Trophoblast cell (in vitro differentiated cells and primary cell): ENCODE measurements around the gene SPDYE5.
"Not testable (repeated sequence)": the region's sequence is repeated elsewhere in the genome, so short reads cannot be mapped to it uniquely, and the experiment has no call there.

Experiments
- DNase-seq, 2 donors: peaks; one replicate each; pipeline ENCODE4 v3.0.0-alpha.2; 2016
- H2AFZ ChIP-seq: 2 replicates; pipeline ENCODE4 v1.6.1; 2013; ENCODE audit warnings: low read length, moderate library complexity, mild to moderate bottlenecking; ENCODE audit not compliant: insufficient read depth, poor library complexity
- H2AK5ac ChIP-seq: 2 replicates; pipeline ENCODE4 v1.6.1; 2013; ENCODE audit warnings: mild to moderate bottlenecking, low read length
- H2BK120ac ChIP-seq: 2 replicates; pipeline ENCODE4 v1.6.1; 2013; ENCODE audit warnings: low read length, mild to moderate bottlenecking, moderate library complexity; ENCODE audit not compliant: insufficient read depth, poor library complexity
- H2BK12ac ChIP-seq: 2 replicates; pipeline ENCODE4 v1.6.1; 2013; ENCODE audit warnings: mild to moderate bottlenecking, low read length, moderate library complexity
- H2BK5ac ChIP-seq: 2 replicates; pipeline ENCODE4 v1.6.1; 2013; ENCODE audit warnings: low read length, low read depth, moderate library complexity, mild to moderate bottlenecking; ENCODE audit not compliant: poor library complexity
- H3K14ac ChIP-seq: 2 replicates; pipeline ENCODE4 v1.6.1; 2013; ENCODE audit warnings: mild to moderate bottlenecking, low read length
- H3K18ac ChIP-seq: 2 replicates; pipeline ENCODE4 v1.6.1; 2013; ENCODE audit warnings: mild to moderate bottlenecking, low read length
- H3K23ac ChIP-seq: 2 replicates; pipeline ENCODE4 v1.6.1; 2013; ENCODE audit warnings: low read length
- H3K27ac ChIP-seq: 2 replicates; pipeline ENCODE4 v1.5.1; 2013; ENCODE audit warnings: low read depth, mild to moderate bottlenecking, inconsistent platforms, low read length, moderate library complexity
- H3K27me3 ChIP-seq: 2 replicates; pipeline ENCODE4 v1.6.1; 2013; ENCODE audit warnings: inconsistent platforms, mild to moderate bottlenecking, low read length, moderate library complexity; ENCODE audit not compliant: insufficient read depth
- H3K36me3 ChIP-seq, 2 experiments: 1 replicate in 1 of 2; 2 replicates in 1 of 2; pipeline ENCODE4 v1.6.1; 2013; ENCODE audit warnings: low read length in 2 of 2, mild to moderate bottlenecking in 2 of 2, moderate library complexity in 1 of 2; ENCODE audit not compliant: insufficient read depth in 2 of 2, control insufficient read depth in 1 of 2
- H3K4ac ChIP-seq: 2 replicates; pipeline ENCODE4 v1.6.1; 2013; ENCODE audit warnings: low read depth, mild to moderate bottlenecking, low read length, moderate library complexity
- H3K4me1 ChIP-seq, 2 experiments: 1 replicate in 1 of 2; 2 replicates in 1 of 2; pipeline ENCODE4 v1.6.1; 2013; ENCODE audit warnings: low read length in 2 of 2, mild to moderate bottlenecking in 2 of 2, moderate library complexity in 1 of 2; ENCODE audit not compliant: insufficient read depth in 2 of 2, control insufficient read depth in 1 of 2
- H3K4me2 ChIP-seq: 2 replicates; pipeline ENCODE4 v1.6.1; 2013; ENCODE audit warnings: inconsistent platforms, mild to moderate bottlenecking, low read length, moderate library complexity
- H3K4me3 ChIP-seq: 2 replicates; pipeline ENCODE4 v1.5.1; 2013; ENCODE audit warnings: mild to moderate bottlenecking, low read depth, low read length, inconsistent platforms
- H3K79me1 ChIP-seq: one replicate; pipeline ENCODE4 v1.6.1; 2013; ENCODE audit warnings: low read length
- H3K79me2 ChIP-seq: 2 replicates; pipeline ENCODE4 v1.6.1; 2013; ENCODE audit warnings: low read length, mild to moderate bottlenecking; ENCODE audit not compliant: control insufficient read depth, insufficient read depth, poor library complexity
- H3K9ac ChIP-seq: 2 replicates; pipeline ENCODE4 v1.6.1; 2013; ENCODE audit warnings: mild to moderate bottlenecking, low read length
- H3K9me3 ChIP-seq: 2 replicates; pipeline ENCODE4 v1.6.1; 2013; ENCODE audit warnings: low read depth, mild to moderate bottlenecking, control low read depth, inconsistent platforms, low read length; ENCODE audit not compliant: insufficient read depth
- H4K12ac ChIP-seq: 2 replicates; pipeline ENCODE4 v1.6.1; 2013; ENCODE audit warnings: low read depth, mild to moderate bottlenecking, low read length, moderate library complexity
- H4K8ac ChIP-seq: 2 replicates; pipeline ENCODE4 v1.6.1; 2013; ENCODE audit warnings: low read depth, mild to moderate bottlenecking, low read length, moderate library complexity
- H4K91ac ChIP-seq: one replicate; pipeline ENCODE4 v1.6.1; 2013; ENCODE audit warnings: low read depth, mild to moderate bottlenecking, low read length, moderate library complexity
- WGBS: extraction: QIAGEN DNeasy Blood & Tissue Kit; methylation state at CpG from one replicate; pipeline ENCODE4 v1.1.7; 2013; ENCODE audit warnings: missing lambda C conversion rate; ENCODE audit not compliant: insufficient read length, insufficient coverage; ENCODE audit errors: extremely low coverage; 5-methylcytosine and 5-hydroxymethylcytosine counted together

Gene SPDYE5

DNA sequence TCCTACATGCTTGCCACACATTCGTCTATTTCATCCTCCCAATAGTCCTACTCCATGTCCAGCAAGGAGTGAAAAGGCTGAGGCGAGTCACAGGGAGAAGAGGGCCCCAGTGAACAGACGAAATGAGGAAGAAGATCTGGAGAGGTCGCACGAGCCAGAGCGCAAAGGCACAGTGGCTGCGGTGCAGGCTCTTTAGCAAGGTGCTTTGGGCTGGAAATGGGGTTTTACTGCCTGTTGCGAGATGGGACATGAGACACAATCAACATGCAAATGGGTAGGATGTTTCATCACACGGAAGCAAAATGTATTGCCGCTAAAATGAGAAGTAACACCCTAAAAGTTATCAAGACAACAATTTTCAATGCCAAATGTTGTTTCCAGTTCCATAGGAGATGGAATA lies 35.7 kb upstream of the SPDYE5 start:
- H3K27me3 ChIP-seq, H3K14ac ChIP-seq, H3K36me3 ChIP-seq, H4K91ac ChIP-seq, H2AFZ ChIP-seq, H3K4me2 ChIP-seq, H2BK120ac ChIP-seq, H3K9ac ChIP-seq, H2AK5ac ChIP-seq, H3K79me1 ChIP-seq, H3K27ac ChIP-seq, H2BK12ac ChIP-seq, H3K4me3 ChIP-seq, H4K8ac ChIP-seq, H3K79me2 ChIP-seq, H3K23ac ChIP-seq, DNase-seq, H3K18ac ChIP-seq, H4K12ac ChIP-seq, H3K9me3 ChIP-seq, H2BK5ac ChIP-seq, H3K4ac ChIP-seq, H3K4me1 ChIP-seq: not testable (repeated sequence)
- no CpG with 5 or more reads among the region's 10 CpGs for WGBS

DNA sequence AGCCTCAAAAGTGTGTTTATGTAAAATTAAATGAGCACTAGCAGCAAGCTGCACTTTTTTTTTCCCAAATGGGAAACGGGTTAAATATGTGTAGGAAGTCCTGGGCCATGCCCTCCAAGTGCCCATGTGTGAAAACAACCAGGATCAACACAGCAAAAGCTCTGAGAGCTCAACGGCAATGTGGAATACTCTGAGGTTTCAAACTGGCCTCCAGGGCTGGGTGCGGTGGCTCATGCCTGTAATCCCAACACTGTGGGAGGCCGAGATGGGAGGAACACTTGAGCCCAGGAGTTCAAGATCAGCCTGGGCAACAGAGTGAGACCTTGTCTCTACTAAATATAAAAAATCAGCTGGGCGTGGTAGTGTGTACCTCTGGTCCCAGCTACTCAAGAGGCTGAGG lies 34.1 kb upstream of the SPDYE5 start:
- H2BK120ac ChIP-seq, H2AK5ac ChIP-seq, H3K4me2 ChIP-seq, H3K9me3 ChIP-seq, H3K27me3 ChIP-seq, H2BK12ac ChIP-seq, H3K36me3 ChIP-seq, H3K14ac ChIP-seq, H3K79me1 ChIP-seq, H4K91ac ChIP-seq, H3K9ac ChIP-seq, H3K27ac ChIP-seq, H3K4me1 ChIP-seq, DNase-seq, H3K23ac ChIP-seq, H3K79me2 ChIP-seq, H2BK5ac ChIP-seq, H4K12ac ChIP-seq, H3K4ac ChIP-seq, H3K4me3 ChIP-seq, H3K18ac ChIP-seq, H4K8ac ChIP-seq, H2AFZ ChIP-seq: not testable (repeated sequence)
- WGBS = no CpG with 5 or more reads among the region's 5 CpGs

DNA sequence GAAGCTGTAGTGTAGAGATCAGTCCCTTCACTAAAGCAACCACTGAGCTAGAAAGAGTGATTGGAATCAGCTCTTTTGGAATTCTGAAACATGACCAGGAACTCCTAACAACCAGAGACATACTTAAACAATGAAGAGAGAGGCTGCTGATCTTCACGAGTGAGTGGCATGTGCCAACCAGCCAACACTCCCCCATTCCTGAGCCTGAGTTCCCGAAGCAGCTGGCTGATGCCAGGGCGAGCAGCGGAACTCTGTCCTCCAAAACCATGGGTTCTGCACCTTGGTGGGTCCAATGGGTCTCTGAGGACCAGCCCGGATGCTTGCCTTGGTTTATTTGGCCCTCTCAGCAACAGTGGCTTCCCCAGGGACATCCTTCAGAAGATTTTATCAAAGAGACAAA lies 31.6 kb upstream of the SPDYE5 start:
- H3K79me1 ChIP-seq, H3K4me3 ChIP-seq, H3K14ac ChIP-seq, H2AFZ ChIP-seq, H3K36me3 ChIP-seq, H3K4ac ChIP-seq, H4K8ac ChIP-seq, H4K91ac ChIP-seq, H3K4me2 ChIP-seq, H2AK5ac ChIP-seq, H3K9me3 ChIP-seq, H3K23ac ChIP-seq, H3K27me3 ChIP-seq, DNase-seq, H2BK120ac ChIP-seq, H3K9ac ChIP-seq, H2BK12ac ChIP-seq, H2BK5ac ChIP-seq, H3K27ac ChIP-seq, H3K18ac ChIP-seq, H3K4me1 ChIP-seq, H4K12ac ChIP-seq, H3K79me2 ChIP-seq: not testable (repeated sequence)
- no CpG with 5 or more reads among the region's 5 CpGs for WGBS

DNA sequence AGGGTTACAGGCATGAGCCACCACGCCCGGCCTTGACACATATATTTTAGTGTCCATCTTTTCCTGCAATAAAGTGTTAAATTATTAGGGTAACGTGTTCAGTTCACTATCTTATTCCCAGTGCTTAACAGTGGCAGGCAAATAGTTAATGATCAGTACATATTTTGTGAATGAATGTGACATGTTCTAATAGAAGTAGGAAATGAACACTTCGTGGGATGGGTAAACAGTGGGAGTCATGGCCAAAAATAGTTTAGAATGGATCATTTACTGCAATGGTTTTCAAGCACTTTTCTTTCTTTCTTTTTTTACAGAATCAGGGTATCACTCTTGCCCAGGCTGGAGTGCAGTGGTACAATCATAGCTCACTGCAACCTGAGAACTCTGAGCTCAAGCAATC lies 22.0 kb upstream of the SPDYE5 start:
- not testable (repeated sequence) for DNase-seq, H2BK120ac ChIP-seq, H3K27ac ChIP-seq, H4K12ac ChIP-seq, H3K14ac ChIP-seq, H4K91ac ChIP-seq, H4K8ac ChIP-seq, H3K27me3 ChIP-seq, H3K4ac ChIP-seq, H2AK5ac ChIP-seq, H2BK12ac ChIP-seq, H3K23ac ChIP-seq, H2AFZ ChIP-seq, H3K79me2 ChIP-seq, H3K9me3 ChIP-seq, H2BK5ac ChIP-seq, H3K79me1 ChIP-seq, H3K4me3 ChIP-seq, H3K9ac ChIP-seq, H3K18ac ChIP-seq, H3K4me1 ChIP-seq, H3K4me2 ChIP-seq
- WGBS = no CpG with 5 or more reads among the region's 4 CpGs
- H3K36me3 ChIP-seq = peaks cover 2 to 11% of the 10 kb centered on the region in 2 experiments

DNA sequence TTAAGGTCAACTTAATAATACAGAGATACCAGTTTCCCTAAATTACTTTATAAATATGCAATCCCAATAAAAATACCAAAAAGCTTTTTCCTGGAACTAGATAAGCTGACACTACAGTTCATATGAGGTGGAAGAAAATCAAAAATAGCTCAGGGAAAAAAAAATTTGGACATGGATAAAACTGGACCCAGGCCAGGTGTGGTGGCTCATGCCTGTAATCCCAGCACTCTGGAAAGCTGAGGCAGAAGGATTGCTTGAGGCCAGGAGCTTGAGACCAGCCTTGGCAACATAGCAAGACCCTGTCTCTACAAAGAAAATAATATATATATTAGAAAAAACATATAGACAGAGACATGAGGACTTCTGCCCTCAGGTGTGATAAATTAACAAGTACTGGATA lies 14.7 kb upstream of the SPDYE5 start:
- H2BK120ac ChIP-seq, H3K4me1 ChIP-seq, H3K4me2 ChIP-seq, H3K4me3 ChIP-seq, H2AFZ ChIP-seq, H3K27me3 ChIP-seq, H3K9ac ChIP-seq, H3K18ac ChIP-seq, H3K9me3 ChIP-seq, H3K79me2 ChIP-seq, H4K12ac ChIP-seq, H3K79me1 ChIP-seq, H3K23ac ChIP-seq, H2AK5ac ChIP-seq, H4K8ac ChIP-seq, DNase-seq, H3K27ac ChIP-seq, H4K91ac ChIP-seq, H3K36me3 ChIP-seq, H2BK12ac ChIP-seq, H3K14ac ChIP-seq, H2BK5ac ChIP-seq, H3K4ac ChIP-seq: not testable (repeated sequence)
